PC-3 (cell line): ENCODE measurements around the gene CASP14. TPM values are rescaled to one million over a fixed set of nuclear protein-coding genes. Genes with fewer than 3 reads are reported as not detected.

Experiments
- ATAC-seq: fragments of 200-7000 bp; cut with Tn5 transposase; 2 replicates; pipeline ENCODE4 v1.9.1; 2020; ENCODE audit warnings: mild to moderate bottlenecking, moderate library complexity
- BruUV-seq: library from RNA; stranded (reverse); fragments of 400-500 nt; replicated peaks from 2 replicates; lab custom pipeline; 2021; lab: Mats Ljungman, UMichigan
- CTCF ChIA-PET: fragments of 300-600 bp; sonication (Branson Sonifier 250); formaldehyde crosslinking; loops from one replicate; lab custom pipeline; 2022; ENCODE audit warnings: antibody characterized with exemption; lab: Charles Lee
- POLR2A ChIA-PET: fragments of 300-600 bp; sonication (Branson Sonifier 250); formaldehyde crosslinking; loops from one replicate; lab custom pipeline; 2022; ENCODE audit warnings: antibody characterized with exemption; ENCODE audit not compliant: unreplicated experiment; lab: Charles Lee
- DNase-seq: peaks from one replicate; pipeline ENCODE4 v3.0.0-alpha.2; 2015
- H2AFZ ChIP-seq: fragments of 300-600 bp; sonication (generic); 2 replicates; pipeline ENCODE4 v1.6.0; 2016; ENCODE audit warnings: antibody characterized with exemption, low read length
- H3F3A ChIP-seq: fragments of 300-600 bp; sonication (generic); one replicate; pipeline ENCODE4 v1.6.0; 2017; ENCODE audit warnings: antibody characterized with exemption, low read length, control low read depth, mild to moderate bottlenecking; ENCODE audit not compliant: unreplicated experiment
- H3K27ac ChIP-seq: fragments of 300-600 bp; sonication (generic); 2 replicates; pipeline ENCODE4 v1.5.1; 2016; ENCODE audit warnings: mild to moderate bottlenecking, low read length
- H3K27me3 ChIP-seq: fragments of 300-600 bp; sonication (generic); 2 replicates; pipeline ENCODE4 v1.6.1; 2016; ENCODE audit warnings: low read length, mixed read lengths
- H3K36me3 ChIP-seq: fragments of 300-600 bp; sonication (generic); 2 replicates; pipeline ENCODE4 v1.6.1; 2016; ENCODE audit warnings: low read depth, mixed run types, low read length, mixed read lengths
- H3K4me1 ChIP-seq: fragments of 300-600 bp; sonication (generic); 2 replicates; pipeline ENCODE4 v1.5.1; 2016; ENCODE audit warnings: low read length; ENCODE audit not compliant: insufficient read depth
- H3K4me2 ChIP-seq: fragments of 300-600 bp; sonication (generic); 2 replicates; pipeline ENCODE4 v1.6.0; 2016; ENCODE audit warnings: low read length
- H3K4me3 ChIP-seq: fragments of 300-600 bp; sonication (generic); 2 replicates; pipeline ENCODE4 v1.5.1; 2016; ENCODE audit warnings: mild to moderate bottlenecking, low read length, mixed read lengths
- H3K79me2 ChIP-seq: fragments of 300-600 bp; sonication (generic); 2 replicates; pipeline ENCODE4 v1.6.1; 2017; ENCODE audit warnings: low read length, mixed read lengths
- H3K9ac ChIP-seq: fragments of 300-600 bp; sonication (generic); 2 replicates; pipeline ENCODE4 v1.6.0; 2016; ENCODE audit warnings: mild to moderate bottlenecking, low read length
- H3K9me2 ChIP-seq: fragments of 300-600 bp; sonication (generic); replicated peaks from 2 replicates; pipeline ENCODE4 v1.6.1; 2016; ENCODE audit warnings: mixed run types, low read length, mixed read lengths
- H3K9me3 ChIP-seq: fragments of 300-600 bp; sonication (generic); 2 replicates; pipeline ENCODE4 v1.6.1; 2016; ENCODE audit warnings: low read length, mixed read lengths
- H4K20me1 ChIP-seq: fragments of 300-600 bp; sonication (generic); 2 replicates; pipeline ENCODE4 v1.6.1; 2016; ENCODE audit warnings: low read length, mixed read lengths
- EZH2 ChIP-seq: fragments of 300-600 bp; sonication (generic); IDR thresholded peaks from one replicate; pipeline ENCODE4 v1.6.1; 2017; ENCODE audit warnings: antibody characterized with exemption, mild to moderate bottlenecking, low read length; ENCODE audit not compliant: unreplicated experiment
- EZH2phosphoT487 ChIP-seq: fragments of 300-600 bp; sonication (generic); IDR thresholded peaks from 2 replicates; pipeline ENCODE4 v1.6.1; 2018; ENCODE audit warnings: mild to moderate bottlenecking, antibody characterized with exemption, low read length, borderline replicate concordance
- intact Hi-C: fragments of 100-400 bp; cut with micrococcal nuclease; formaldehyde crosslinking; loops from 2 replicates; pipeline ENCODE4 v1.9.0; 2023
- total RNA-seq: library from RNA; depleted of rRNA; stranded (reverse); fragments of >200 nt; gene quantifications from 2 replicates; pipeline ENCODE4 v1.2.3, GENCODE V29; 2014
- TF ChIP-seq, protein P1 (sequence below): fragments of 300-600 bp; sonication (generic); conservative IDR thresholded peaks from 2 replicates; pipeline ENCODE4 v1.5.1; 2017; ENCODE audit warnings: antibody characterized with exemption, low read depth, mild to moderate bottlenecking, low read length

Gene CASP14
- total RNA-seq, 1 experiment from 2014 or later = 5.0 TPM

DNA sequence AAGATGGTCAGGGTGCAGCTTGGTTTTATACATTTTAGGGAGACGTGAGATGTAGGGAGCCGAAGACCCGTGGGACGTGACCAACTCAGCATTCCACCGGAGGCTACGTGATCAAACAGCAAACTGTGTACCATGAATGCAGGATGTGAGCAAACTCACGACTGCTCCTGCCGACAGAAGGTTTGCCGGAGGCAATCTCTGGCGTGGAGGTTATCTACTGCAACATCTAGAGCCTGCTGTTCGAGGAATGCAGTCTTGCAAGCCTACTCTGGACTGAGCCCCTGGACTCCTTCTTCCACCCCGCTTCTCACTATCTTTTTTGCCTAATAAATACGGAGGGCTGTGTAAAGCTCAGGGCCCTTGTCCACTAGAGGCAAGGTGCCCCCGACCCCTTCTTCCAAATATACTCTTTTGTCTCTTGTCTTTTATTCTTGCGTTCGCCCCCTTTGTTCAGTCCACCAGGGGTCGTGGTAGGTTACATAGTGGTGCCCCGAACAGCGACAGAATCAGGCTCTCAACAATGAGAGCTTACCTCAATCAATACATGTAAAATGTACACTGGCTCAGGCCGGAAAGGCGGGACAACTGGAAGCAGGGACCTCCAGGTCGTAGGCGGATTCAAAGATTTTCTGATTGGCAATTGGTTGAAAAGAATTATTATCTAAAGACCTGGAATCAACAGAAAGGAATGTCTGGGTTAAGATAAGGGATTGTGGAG lies 23.8 kb downstream of the CASP14 start:
- H3K36me3 ChIP-seq = no peaks in the 10 kb centered on the region
- H3K27ac ChIP-seq = peak overlapping the region; percentile 84
- peaks cover 38% of the 10 kb centered on the region for H3K4me1 ChIP-seq
- no peaks in the 10 kb centered on the region for H3K9me2 ChIP-seq
- H3K27me3 ChIP-seq = no peaks in the 10 kb centered on the region
- peak overlapping the region; percentile 74 for H3K4me2 ChIP-seq
- H3F3A ChIP-seq = no peaks in the 10 kb centered on the region
- no peaks in the 10 kb centered on the region for H3K79me2 ChIP-seq
- ChIA-PET CTCF (no interaction called here), POLR2A (interaction anchor here (0.6 kb wide), 1 partner anchor 33 kb away, joined by 3 read pairs; no protein-coding TSS in a partner anchor)
- DNase-seq = peak; percentile 98
- no peak for TF ChIP-seq EZH2
- TF ChIP-seq EZH2phosphoT487 = no peak
- TF ChIP-seq, protein P1, sequence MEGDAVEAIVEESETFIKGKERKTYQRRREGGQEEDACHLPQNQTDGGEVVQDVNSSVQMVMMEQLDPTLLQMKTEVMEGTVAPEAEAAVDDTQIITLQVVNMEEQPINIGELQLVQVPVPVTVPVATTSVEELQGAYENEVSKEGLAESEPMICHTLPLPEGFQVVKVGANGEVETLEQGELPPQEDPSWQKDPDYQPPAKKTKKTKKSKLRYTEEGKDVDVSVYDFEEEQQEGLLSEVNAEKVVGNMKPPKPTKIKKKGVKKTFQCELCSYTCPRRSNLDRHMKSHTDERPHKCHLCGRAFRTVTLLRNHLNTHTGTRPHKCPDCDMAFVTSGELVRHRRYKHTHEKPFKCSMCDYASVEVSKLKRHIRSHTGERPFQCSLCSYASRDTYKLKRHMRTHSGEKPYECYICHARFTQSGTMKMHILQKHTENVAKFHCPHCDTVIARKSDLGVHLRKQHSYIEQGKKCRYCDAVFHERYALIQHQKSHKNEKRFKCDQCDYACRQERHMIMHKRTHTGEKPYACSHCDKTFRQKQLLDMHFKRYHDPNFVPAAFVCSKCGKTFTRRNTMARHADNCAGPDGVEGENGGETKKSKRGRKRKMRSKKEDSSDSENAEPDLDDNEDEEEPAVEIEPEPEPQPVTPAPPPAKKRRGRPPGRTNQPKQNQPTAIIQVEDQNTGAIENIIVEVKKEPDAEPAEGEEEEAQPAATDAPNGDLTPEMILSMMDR = peak; percentile 55
- peak overlapping the region; percentile 47; the same call in 1 of the 2 replicates for H2AFZ ChIP-seq
- peak overlapping the region; percentile 18; the same call in 1 of the 2 replicates for H3K9ac ChIP-seq
- no peaks in the 10 kb centered on the region for H3K9me3 ChIP-seq
- intact Hi-C loops = loop anchor here (10.0 kb wide), 1 partner anchor 198 kb away; no protein-coding TSS in a partner anchor
- no peaks in the 10 kb centered on the region for H4K20me1 ChIP-seq
- peak overlapping the region; percentile 46; the same call in 1 of the 2 replicates for H3K4me3 ChIP-seq
- ATAC-seq = peak; percentile 89
- no TSS peak for BruUV-seq

DNA sequence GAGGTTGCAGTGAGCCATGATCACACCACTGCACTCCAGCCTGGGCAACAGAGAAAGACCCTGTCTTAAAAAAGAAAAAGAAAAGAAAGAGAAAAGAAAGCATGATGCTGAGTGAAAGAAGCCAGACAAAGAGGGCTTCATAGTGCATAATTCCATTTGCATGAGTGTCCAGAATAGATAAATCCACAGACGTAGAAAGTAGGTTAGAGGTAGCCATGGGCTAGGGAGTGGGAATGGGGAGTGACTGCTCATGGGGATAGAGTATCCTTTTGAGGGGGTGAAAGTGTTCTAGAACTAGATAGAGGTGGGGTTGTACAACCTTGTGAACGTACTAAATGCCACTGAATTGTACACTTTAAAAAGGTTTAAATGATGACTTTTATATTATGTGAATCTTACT lies 25.1 kb downstream of the CASP14 start:
- H3K9ac ChIP-seq = no peak overlapping the region

More for the DNA sequence above, 25.1 kb downstream of the CASP14 start:
- Histone ChIP-seq H3F3A (no peaks in the 10 kb centered on the region), H3K9me2 (no peaks in the 10 kb centered on the region), H3K4me1 (peaks cover 35% of the 10 kb centered on the region), H3K27ac (peak overlapping the region; percentile 84), H3K36me3 (no peaks in the 10 kb centered on the region), H4K20me1 (no peaks in the 10 kb centered on the region), H3K9me3 (no peaks in the 10 kb centered on the region), H2AFZ (peak overlapping the region; percentile 23; the same call in 1 of the 2 replicates), H3K79me2 (no peaks in the 10 kb centered on the region), H3K4me3 (no peak overlapping the region), H3K4me2 (peak overlapping the region; percentile 74), H3K27me3 (no peaks in the 10 kb centered on the region)
- TF ChIP-seq EZH2phosphoT487 = no peak
- TF ChIP-seq, protein P1 = no peak
- TF ChIP-seq EZH2 = no peak
- POLR2A ChIA-PET = no interaction called here
- peak; percentile 66 for DNase-seq
- intact Hi-C loops = loop anchor here (10.0 kb wide), 1 partner anchor 200 kb away; no protein-coding TSS in a partner anchor
- no TSS peak for BruUV-seq
- CTCF ChIA-PET = no interaction called here
- ATAC-seq = no peak
